ENCODE measurements around the gene RARS2.
"Not testable (repeated sequence)": the region's sequence is repeated elsewhere in the genome, so short reads cannot be mapped to it uniquely, and the experiment has no call there.

The RARS2 gene, protein sequence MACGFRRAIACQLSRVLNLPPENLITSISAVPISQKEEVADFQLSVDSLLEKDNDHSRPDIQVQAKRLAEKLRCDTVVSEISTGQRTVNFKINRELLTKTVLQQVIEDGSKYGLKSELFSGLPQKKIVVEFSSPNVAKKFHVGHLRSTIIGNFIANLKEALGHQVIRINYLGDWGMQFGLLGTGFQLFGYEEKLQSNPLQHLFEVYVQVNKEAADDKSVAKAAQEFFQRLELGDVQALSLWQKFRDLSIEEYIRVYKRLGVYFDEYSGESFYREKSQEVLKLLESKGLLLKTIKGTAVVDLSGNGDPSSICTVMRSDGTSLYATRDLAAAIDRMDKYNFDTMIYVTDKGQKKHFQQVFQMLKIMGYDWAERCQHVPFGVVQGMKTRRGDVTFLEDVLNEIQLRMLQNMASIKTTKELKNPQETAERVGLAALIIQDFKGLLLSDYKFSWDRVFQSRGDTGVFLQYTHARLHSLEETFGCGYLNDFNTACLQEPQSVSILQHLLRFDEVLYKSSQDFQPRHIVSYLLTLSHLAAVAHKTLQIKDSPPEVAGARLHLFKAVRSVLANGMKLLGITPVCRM

GRCh38 chr6:87589693-87590416 lies at the start of gene RARS2, which contains the start of gene ORC3:
RARS2 (minus strand) TSS chr6:87589987; CDS start chr6:87589957, 30 bp downstream.
ORC3 (plus strand) TSS chr6:87590135; CDS start chr6:87590169, 34 bp downstream.
- peak; percentile 69 for DNase-seq (ENCODE audit: low read depth, low spot score)
- peak within 1 kb of the TSS; percentile 55 for H3K27ac ChIP-seq

- no peak overlapping the region for H3K27ac ChIP-seq
- DNase-seq (ENCODE audit: low read depth, low spot score): no peak
Measured at GRCh38 chr6:87639373-87639772, 49.6 kb upstream of the RARS2 start.

DNA sequence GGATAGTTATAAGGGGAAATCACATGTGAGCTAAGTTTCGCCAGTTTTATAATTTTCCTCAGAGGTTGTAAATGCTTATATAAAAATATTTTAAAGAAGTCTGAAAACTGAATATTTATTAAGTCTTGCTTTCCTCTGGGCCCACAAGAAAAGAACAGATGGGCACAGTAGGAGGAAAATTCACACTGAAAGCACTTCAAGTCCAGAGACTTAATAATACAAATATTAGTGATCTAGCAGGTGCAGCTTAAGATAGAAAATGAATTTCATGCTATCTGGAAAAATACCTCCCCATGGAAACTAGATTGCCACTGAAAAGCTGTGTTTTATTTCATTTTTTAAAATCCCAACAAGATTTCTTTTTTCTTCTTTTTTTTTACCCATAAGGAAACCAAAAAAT lies 47.3 kb upstream of the RARS2 start:
- no peak for DNase-seq (ENCODE audit: low read depth, low spot score)
- H3K27ac ChIP-seq: no peak overlapping the region

GRCh38 chr6:87636315-87636714 lies 46.5 kb upstream of the RARS2 start:
- no peak for DNase-seq (ENCODE audit: low read depth, low spot score)

DNA sequence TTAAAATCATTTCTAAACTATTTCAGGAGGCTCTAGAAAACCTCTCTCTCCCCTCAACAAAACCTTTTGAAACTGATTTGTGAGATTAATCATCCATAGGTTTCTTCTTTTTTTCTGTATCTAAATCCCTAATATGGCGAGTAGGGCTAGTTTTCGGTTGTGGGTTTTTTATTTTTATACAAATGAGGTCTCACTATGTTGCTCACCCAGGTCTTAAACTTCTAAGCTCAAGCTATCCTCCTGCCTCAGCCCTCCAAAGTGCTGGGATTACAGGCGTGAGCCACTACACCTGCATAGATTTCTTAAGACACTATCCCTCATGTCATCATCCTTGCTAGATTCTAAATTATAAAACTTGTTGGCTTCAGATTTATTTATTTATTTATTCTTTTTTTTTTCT lies 44.1 kb upstream of the RARS2 start:
- no peak for DNase-seq (ENCODE audit: low read depth, low spot score)
- H3K27ac ChIP-seq: no peak overlapping the region

More at GRCh38 chr6:87636315-87636714, 46.5 kb upstream of the RARS2 start:
- no peak overlapping the region for H3K27ac ChIP-seq

GRCh38 chr6:87630746-87631145 lies 41.0 kb upstream of the RARS2 start:
- H3K27ac ChIP-seq: no peak overlapping the region
- no peak for DNase-seq (ENCODE audit: low read depth, low spot score)

GRCh38 chr6:87628881-87629280 lies 39.1 kb upstream of the RARS2 start:
- no peak overlapping the region for H3K27ac ChIP-seq
- no peak for DNase-seq (ENCODE audit: low read depth, low spot score)

DNA sequence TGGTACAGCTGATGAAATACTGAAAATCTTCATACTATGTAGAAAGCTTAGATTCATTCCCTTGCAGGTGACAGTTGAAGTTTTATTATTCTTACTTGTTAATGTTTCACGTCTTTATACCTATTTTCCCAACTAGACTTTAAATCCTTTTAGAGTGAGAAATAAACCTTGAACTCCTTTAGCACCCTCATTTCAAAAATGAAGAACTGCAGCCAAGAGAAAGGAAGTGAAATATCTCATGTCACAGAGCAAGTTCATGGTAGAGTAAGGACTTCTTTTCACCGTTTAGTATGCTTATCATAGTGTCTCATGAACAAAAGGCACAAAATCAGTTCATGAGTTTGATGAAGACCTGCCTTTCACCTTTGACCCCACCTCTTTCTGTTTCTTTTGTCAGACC lies 38.6 kb upstream of the RARS2 start:
- no peak for DNase-seq (ENCODE audit: low read depth, low spot score)

DNA sequence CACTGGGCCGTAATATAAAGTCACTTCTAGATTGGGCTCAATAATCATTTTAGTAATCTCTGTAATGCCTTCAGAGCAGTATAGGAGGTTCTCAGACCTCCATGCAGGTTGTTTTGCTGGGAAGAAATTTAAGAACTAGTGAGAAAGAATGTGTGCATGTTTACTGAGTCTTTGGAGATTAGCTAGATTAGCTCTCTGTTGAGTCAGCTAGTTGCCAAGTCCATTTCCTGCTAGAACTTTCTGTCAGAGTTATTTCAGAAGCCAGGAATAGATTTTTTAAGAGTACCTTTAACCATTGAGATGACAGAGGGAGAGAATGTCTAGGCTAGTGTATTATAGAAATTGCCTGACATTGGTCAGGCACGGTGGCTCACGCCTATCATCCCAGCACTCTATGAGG lies 33.5 kb upstream of the RARS2 start:
- DNase-seq (ENCODE audit: low read depth, low spot score): peak; percentile 6
- peak overlapping the region; percentile 2 for H3K27ac ChIP-seq

More for the DNA sequence above, 38.6 kb upstream of the RARS2 start:
- no peak overlapping the region for H3K27ac ChIP-seq

DNA sequence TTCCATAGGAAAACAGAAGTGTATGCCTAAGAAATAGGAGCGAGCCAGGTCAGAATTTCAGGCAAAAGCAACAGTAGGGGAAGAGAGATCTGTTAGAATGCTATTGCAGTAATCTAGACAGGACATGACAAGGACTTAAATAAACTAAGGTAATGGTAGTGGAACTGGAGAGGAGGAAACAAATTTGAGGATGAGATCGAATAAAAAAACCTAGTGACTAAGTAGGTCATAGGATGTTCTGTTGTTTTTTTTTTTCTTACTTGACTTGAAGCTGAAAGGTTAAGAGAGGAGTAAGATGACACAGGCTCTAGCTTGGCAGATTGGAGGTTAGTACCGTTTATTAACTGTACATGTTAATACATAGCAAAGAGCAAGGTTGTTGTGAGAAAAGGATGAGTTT lies 28.7 kb upstream of the RARS2 start:
- DNase-seq (ENCODE audit: low read depth, low spot score): no peak
- no peak overlapping the region for H3K27ac ChIP-seq

DNA sequence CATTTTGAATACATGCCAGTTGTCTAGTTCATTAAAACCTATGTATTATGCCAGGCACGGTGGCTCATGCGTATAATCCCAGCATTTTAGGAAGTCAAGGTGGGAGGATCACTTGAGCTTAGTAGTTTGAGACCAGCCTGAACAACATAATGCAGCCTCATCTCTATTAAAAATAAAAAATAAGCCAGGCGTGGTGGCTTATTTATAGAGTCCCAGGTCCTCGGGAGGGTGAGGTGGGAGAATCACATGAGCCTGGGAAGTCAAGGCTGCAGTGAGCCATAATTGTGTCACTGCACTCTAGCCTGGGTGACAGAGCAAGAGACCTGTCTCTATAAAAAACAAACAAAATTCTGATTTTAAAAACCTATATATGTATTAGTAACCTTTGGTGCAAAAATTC lies 27.6 kb upstream of the RARS2 start:
- H3K27ac ChIP-seq: no peak overlapping the region
- DNase-seq (ENCODE audit: low read depth, low spot score): no peak

- H3K27ac ChIP-seq; DNase-seq (ENCODE audit: low read depth, low spot score): not testable (repeated sequence)
Measured at GRCh38 chr6:87613018-87613417, 23.2 kb upstream of the RARS2 start.

DNA sequence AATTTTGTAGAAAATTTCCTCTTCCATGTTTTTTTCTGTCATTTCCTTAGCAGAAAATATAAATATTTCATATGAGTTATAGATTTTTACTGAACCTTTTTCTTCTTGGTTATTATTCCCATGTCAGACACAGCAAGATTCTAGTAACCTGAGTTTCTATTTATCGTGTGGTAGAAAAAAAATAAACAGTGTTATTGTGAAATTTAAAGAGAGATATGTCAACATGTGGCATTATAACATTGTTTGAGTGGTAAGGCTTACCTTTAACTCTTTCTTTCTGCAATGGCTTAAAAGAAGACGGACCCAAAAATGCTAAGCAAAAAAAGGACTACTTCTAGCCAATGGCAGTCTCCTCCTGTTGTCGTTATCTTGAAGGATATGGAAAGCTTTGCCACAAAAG lies 19.0 kb upstream of the RARS2 start:
- H3K27ac ChIP-seq: no peak overlapping the region
- no peak for DNase-seq (ENCODE audit: low read depth, low spot score)

- DNase-seq (ENCODE audit: low read depth, low spot score): no peak
- H3K27ac ChIP-seq: no peak overlapping the region
Measured at GRCh38 chr6:87606199-87606598, 16.4 kb upstream of the RARS2 start.

DNA sequence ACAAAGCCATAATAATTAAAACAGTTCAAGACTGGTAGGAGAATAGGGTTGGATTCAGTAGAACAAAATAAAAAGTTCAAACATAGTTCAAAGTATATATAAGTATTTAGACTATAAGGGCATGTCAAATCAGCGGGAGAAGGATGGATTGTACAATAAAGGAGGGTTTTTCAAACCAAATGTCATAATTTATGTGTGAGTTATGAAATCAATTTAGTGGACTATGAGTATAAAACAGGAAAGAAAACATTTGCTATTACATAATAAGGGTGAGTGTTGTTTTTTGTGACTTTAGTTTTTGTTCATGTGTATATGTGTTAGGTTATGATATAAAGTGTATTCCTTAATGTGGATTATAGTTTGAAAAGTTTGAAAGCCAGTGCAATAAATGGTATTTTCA lies 10.8 kb upstream of the RARS2 start:
- no peak for DNase-seq (ENCODE audit: low read depth, low spot score)
- H3K27ac ChIP-seq: no peak overlapping the region

- H3K27ac ChIP-seq: no peak overlapping the region
- DNase-seq (ENCODE audit: low read depth, low spot score): no peak
Measured at GRCh38 chr6:87590990-87591389, 1.2 kb upstream of the RARS2 start.

DNA sequence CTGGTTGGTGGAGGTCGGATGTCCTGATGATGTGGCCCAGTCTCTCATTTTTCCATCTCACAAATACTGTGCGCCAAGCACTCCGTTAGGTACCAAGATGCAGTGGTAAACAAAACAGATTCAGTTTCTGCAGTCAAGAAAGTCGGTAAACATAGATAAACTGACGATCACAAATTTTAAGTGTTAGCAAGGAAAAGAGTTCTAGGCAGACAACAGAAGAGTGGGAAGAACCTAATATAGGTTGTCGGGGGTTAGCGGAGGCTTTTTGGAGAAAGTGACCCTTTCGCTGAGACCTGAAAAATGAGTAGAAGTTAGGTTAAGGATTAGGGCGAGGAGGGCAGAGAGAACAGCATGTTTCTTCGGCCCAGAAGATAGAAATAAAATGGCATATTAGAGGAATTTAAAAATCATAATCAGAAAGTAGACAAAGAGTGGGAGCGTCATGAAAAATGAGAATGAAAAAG lies 662 bp upstream of the RARS2 start:
- peak overlapping the region; percentile 55 for H3K27ac ChIP-seq
- DNase-seq (ENCODE audit: low read depth, low spot score): no peak

DNA sequence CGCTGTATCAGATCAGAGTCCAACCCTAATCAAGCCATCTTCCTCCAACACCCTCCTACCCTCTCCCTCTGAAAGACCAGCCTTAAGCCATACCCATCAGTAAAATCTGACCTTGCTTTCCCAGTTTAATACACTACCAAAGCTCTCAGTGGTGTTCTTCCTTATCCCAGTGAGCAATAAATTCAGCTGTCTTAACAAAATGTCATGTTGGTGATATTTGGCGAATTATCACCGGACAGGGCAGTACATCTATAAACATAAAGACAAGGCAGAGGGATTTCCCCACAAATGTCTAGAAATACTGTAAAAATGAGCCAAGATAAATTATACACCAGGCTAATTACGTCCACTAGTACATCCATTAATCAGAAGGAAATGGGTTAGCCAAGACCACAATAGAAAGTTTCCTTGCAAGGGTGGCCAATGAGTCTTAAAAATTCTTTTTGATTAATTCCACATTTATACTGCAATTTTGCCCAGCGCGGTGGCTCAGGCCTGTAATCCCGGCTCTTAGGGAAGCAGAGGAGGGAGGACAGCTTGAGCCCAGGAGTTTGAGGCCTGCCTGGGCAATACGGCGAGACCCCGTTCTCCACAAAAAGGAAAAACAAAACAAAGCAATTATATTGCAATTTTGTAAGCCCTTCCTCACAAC lies 905 bp downstream of the RARS2 start:
- H3K27ac ChIP-seq: peak overlapping the region; percentile 55
- DNase-seq (ENCODE audit: low read depth, low spot score): no peak

GRCh38 chr6:87586371-87587077 lies 3.3 kb downstream of the RARS2 start:
- no peak overlapping the region for H3K27ac ChIP-seq
- DNase-seq (ENCODE audit: low read depth, low spot score): no peak

- no peak for DNase-seq (ENCODE audit: low read depth, low spot score)
- H3K27ac ChIP-seq: no peak overlapping the region
Measured at GRCh38 chr6:87583822-87584221, 6.0 kb downstream of the RARS2 start.

All from epithelial cell of prostate (primary cell).